HepG2 (cell line): ENCODE data around the gene COL4A2. TPM values are rescaled to one million over a fixed set of nuclear protein-coding genes. Genes with fewer than 3 reads are reported as not detected.

ENCODE experiments used
- ATAC-seq: fragments of 200-7000 bp; cut with Tn5 transposase; 3 replicates; pipeline ENCODE4 v1.9.1; 2020; ENCODE audit warnings: mild to moderate bottlenecking, moderate library complexity
- BruUV-seq: library from RNA; stranded (reverse); fragments of 400-500 nt; replicated peaks from 2 replicates; lab custom pipeline; 2021; lab: Mats Ljungman, UMichigan
- CTCF ChIA-PET: fragments of 300-600 bp; formaldehyde crosslinking; extraction: SDS; loops from one replicate; lab custom pipeline; 2021; ENCODE audit warnings: low total read pairs, inconsistent platforms, low intra/inter-chr PET ratio; lab: Yijun Ruan, JAX
- POLR2A ChIA-PET: fragments of 350-600 bp; sonication (Branson Sonifier 250); formaldehyde crosslinking; loops from one replicate; lab custom pipeline; 2020; ENCODE audit warnings: antibody characterized with exemption, inconsistent platforms; lab: Yijun Ruan, JAX
- DNase-seq: peaks from one replicate; pipeline ENCODE4 v3.0.0-alpha.2; 2015; ENCODE audit warnings: low spot score
- FAIRE-seq: peaks from 3 replicates; lab custom pipeline; 2011; peaks lifted over from hg19 to GRCh38; lab: Jason Lieb, UNC
- H2AFZ ChIP-seq: one replicate; pipeline ENCODE4 v1.6.1; 2011; ENCODE audit warnings: low read length, inconsistent platforms
- H3K27ac ChIP-seq: fragments of 300-600 bp; 3 replicates; pipeline ENCODE4 v1.8.0; 2011; ENCODE audit warnings: mixed run types, mild to moderate bottlenecking, mixed read lengths, low read length, inconsistent platforms; ENCODE audit not compliant: insufficient read depth; ENCODE audit errors: extremely low read length
- H3K27me3 ChIP-seq, 2 experiments: fragments of 200-600 bp in 1 of 2; 2 replicates in 1 of 2; 3 replicates in 1 of 2; pipeline versions ENCODE4 v1.6.0 to v1.8.0; 2011; ENCODE audit warnings: low read length in 2 of 2, mild to moderate bottlenecking in 2 of 2, moderate library complexity in 2 of 2, inconsistent platforms in 1 of 2; ENCODE audit not compliant: insufficient read depth in 2 of 2, control insufficient read depth in 1 of 2
- H3K36me3 ChIP-seq, 2 experiments: fragments of 200-600 bp in 1 of 2; replicated peaks in 1 of 2; 2 replicates in 1 of 2; 3 replicates in 1 of 2; pipeline versions ENCODE4 v1.5.1 to v1.8.0; 2011; ENCODE audit warnings: low read length in 2 of 2, inconsistent platforms in 1 of 2; ENCODE audit not compliant: insufficient read depth in 2 of 2, control insufficient read depth in 1 of 2
- H3K4me1 ChIP-seq: 2 replicates; pipeline ENCODE4 v1.5.1; 2012; ENCODE audit warnings: low read length, inconsistent platforms; ENCODE audit not compliant: insufficient read depth
- H3K4me2 ChIP-seq: 2 replicates; pipeline ENCODE4 v1.6.0; 2011; ENCODE audit warnings: low read depth, low read length, inconsistent platforms
- H3K4me3 ChIP-seq, 3 experiments: fragments of 200-600 bp in 1 of 3; sonication (generic), shearing (Covaris generic) in 1 of 3; replicated peaks in 1 of 3; 2 replicates each; pipeline ENCODE4 v1.5.1; 2011 to 2016; ENCODE audit warnings: low read length in 3 of 3, inconsistent platforms in 2 of 3, low read depth in 2 of 3, mild to moderate bottlenecking in 2 of 3, control low read depth in 1 of 3, mixed read lengths in 1 of 3; ENCODE audit not compliant: insufficient read depth in 1 of 3
- H3K79me2 ChIP-seq: one replicate; pipeline ENCODE4 v1.6.1; 2011; ENCODE audit warnings: low read length, inconsistent platforms; ENCODE audit not compliant: insufficient read depth
- H3K9ac ChIP-seq: 2 replicates; pipeline ENCODE4 v1.6.0; 2011; ENCODE audit warnings: mild to moderate bottlenecking, low read depth, low read length, inconsistent platforms; ENCODE audit not compliant: insufficient read depth
- H3K9me3 ChIP-seq: 2 replicates; pipeline ENCODE4 v1.5.1; 2012; ENCODE audit warnings: mild to moderate bottlenecking, low read length
- H4K20me1 ChIP-seq: 2 replicates; pipeline ENCODE4 v1.6.0; 2011; ENCODE audit warnings: inconsistent platforms, mild to moderate bottlenecking, low read length, moderate library complexity; ENCODE audit not compliant: insufficient read depth
- HOXA5 ChIP-seq: sonication (generic); formaldehyde crosslinking; IDR thresholded peaks from 2 replicates; pipeline ENCODE4 v1.4.0; 2020; ENCODE audit warnings: missing genetic modification reagents
- NFKBIZ ChIP-seq: IDR thresholded peaks from 2 replicates; pipeline ENCODE4 v1.6.1; 2018; ENCODE audit warnings: missing genetic modification reagents, missing compliant biosample characterization
- NR2F2 ChIP-seq: IDR thresholded peaks from 2 replicates; pipeline ENCODE4 v1.6.1; 2012; ENCODE audit warnings: low read depth, inconsistent platforms, borderline replicate concordance
- ZKSCAN5 ChIP-seq: sonication (generic); formaldehyde crosslinking; IDR thresholded peaks from 2 replicates; pipeline ENCODE4 v1.5.1; 2020; ENCODE audit warnings: mild to moderate bottlenecking, missing genetic modification reagents
- ZNF777 ChIP-seq: sonication (generic); formaldehyde crosslinking; IDR thresholded peaks from 2 replicates; pipeline ENCODE4 v1.4.0; 2020; ENCODE audit warnings: missing genetic modification reagents
- ZNF790 ChIP-seq: sonication (generic); formaldehyde crosslinking; IDR thresholded peaks from 2 replicates; pipeline ENCODE4 v1.8.0; 2022; ENCODE audit warnings: missing genetic modification reagents, mild to moderate bottlenecking, borderline replicate concordance
- ZNF792 ChIP-seq: IDR thresholded peaks from 2 replicates; pipeline ENCODE4 v1.6.1; 2016
- WGBS: methylation state at CpG from one replicate; pipeline ENCODE4 v1.1.6; 2017; ENCODE audit warnings: low lambda C conversion rate; 5-methylcytosine and 5-hydroxymethylcytosine counted together
- in situ Hi-C: cut with HindIII; loops from 2 replicates; pipeline ENCODE4 v1.10.0; 2017; ENCODE audit warnings: low pct_unique_long_range_greater_than_20kb; ENCODE audit not compliant: extremely low pct_ligation_motif_present
- intact Hi-C: fragments of 100-400 bp; cut with micrococcal nuclease; formaldehyde crosslinking; loops from one replicate; pipeline ENCODE4 v1.10.0; 2022; ENCODE audit not compliant: unreplicated experiment
- polyA plus RNA-seq, 8 experiments: library from polyadenylated mRNA; depleted of rRNA in 3 of 8; stranded (reverse) in 7 of 8; unstranded in 1 of 8; fragments of >200 nt; fragmentation: Illumina TruSeq in 4 of 8; extraction: Trizol in 4 of 8; gene quantifications; 2 replicates each; pipeline versions ENCODE4 v1.2.1 to v1.2.3, GENCODE V29; 2011 to 2016; ENCODE audit warnings: low read depth in 4 of 8, missing spikeins in 1 of 8, mixed read lengths in 1 of 8; ENCODE audit not compliant: insufficient read depth in 1 of 8
- total RNA-seq, 5 experiments: library from RNA; depleted of rRNA; stranded (reverse); fragments of >200 nt; fragmentation: Illumina TruSeq; extraction: Trizol; gene quantifications; 2 replicates each; pipeline ENCODE4 v1.2.3, GENCODE V29; 2016; ENCODE audit warnings: low read depth in 1 of 5
- TF ChIP-seq, protein P1 (sequence below): sonication (generic); formaldehyde crosslinking; IDR thresholded peaks from 2 replicates; pipeline ENCODE4 v1.4.0; 2020; ENCODE audit warnings: mild to moderate bottlenecking, missing genetic modification reagents

COL4A2 gene
- total and polyA plus RNA-seq, 2 of the 13 experiments (the other 11 are each of a cell fraction or from before 2014, with no cell fraction given): 0.22 to 1.9 TPM

DNA sequence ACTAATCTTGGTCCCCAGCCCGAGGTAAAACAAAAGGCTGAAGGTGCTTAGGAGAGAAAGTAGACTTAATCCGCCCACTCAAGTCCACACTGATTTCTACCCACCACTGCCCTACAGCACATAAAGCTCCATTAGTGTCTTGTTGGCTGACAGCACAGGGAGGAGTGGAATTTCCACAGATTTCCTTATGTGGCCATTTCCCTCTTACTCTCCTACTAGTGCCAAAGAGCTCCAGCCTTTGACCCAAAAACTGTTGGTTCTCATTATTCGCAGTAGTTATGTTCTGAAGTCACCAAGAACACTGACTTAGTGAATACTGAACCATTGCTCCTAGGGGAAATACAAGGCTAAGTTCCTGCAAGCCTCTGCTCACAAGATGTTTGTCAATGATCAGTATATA lies 193.3 kb downstream of the COL4A2 start:
- ATAC-seq: no peak
- peaks cover 12% of the 10 kb centered on the region for H3K4me1 ChIP-seq
- intact Hi-C loops: no loop called here
- H3K9ac ChIP-seq: no peak overlapping the region
- TF ChIP-seq NFKBIZ (no peak), ZNF790 (CRISPR knock-in tag) (no peak), NR2F2 (no peak), ZKSCAN5 (CRISPR knock-in tag) (no peak), HOXA5 (no peak), ZNF777 (no peak), ZNF792 (CRISPR knock-in tag) (no peak)
- TF ChIP-seq, protein P1, sequence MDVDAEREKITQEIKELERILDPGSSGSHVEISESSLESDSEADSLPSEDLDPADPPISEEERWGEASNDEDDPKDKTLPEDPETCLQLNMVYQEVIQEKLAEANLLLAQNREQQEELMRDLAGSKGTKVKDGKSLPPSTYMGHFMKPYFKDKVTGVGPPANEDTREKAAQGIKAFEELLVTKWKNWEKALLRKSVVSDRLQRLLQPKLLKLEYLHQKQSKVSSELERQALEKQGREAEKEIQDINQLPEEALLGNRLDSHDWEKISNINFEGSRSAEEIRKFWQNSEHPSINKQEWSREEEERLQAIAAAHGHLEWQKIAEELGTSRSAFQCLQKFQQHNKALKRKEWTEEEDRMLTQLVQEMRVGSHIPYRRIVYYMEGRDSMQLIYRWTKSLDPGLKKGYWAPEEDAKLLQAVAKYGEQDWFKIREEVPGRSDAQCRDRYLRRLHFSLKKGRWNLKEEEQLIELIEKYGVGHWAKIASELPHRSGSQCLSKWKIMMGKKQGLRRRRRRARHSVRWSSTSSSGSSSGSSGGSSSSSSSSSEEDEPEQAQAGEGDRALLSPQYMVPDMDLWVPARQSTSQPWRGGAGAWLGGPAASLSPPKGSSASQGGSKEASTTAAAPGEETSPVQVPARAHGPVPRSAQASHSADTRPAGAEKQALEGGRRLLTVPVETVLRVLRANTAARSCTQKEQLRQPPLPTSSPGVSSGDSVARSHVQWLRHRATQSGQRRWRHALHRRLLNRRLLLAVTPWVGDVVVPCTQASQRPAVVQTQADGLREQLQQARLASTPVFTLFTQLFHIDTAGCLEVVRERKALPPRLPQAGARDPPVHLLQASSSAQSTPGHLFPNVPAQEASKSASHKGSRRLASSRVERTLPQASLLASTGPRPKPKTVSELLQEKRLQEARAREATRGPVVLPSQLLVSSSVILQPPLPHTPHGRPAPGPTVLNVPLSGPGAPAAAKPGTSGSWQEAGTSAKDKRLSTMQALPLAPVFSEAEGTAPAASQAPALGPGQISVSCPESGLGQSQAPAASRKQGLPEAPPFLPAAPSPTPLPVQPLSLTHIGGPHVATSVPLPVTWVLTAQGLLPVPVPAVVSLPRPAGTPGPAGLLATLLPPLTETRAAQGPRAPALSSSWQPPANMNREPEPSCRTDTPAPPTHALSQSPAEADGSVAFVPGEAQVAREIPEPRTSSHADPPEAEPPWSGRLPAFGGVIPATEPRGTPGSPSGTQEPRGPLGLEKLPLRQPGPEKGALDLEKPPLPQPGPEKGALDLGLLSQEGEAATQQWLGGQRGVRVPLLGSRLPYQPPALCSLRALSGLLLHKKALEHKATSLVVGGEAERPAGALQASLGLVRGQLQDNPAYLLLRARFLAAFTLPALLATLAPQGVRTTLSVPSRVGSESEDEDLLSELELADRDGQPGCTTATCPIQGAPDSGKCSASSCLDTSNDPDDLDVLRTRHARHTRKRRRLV (CRISPR knock-in tag): no peak
- TF ChIP-seq, all 625 proteins: peak for 0
- DNase-seq: no peak
- Histone ChIP-seq H3K27me3 (0 out of 5 replicates have a peak, but pooled peaks cover 0 to 5% of the 10 kb centered on the region in 2 experiments), H2AFZ (no peak overlapping the region), H3K36me3 (no peaks in the 10 kb centered on the region), H3K27ac (no peak overlapping the region), H3K4me2 (no peak overlapping the region), H3K9me3 (no peaks in the 10 kb centered on the region; the same call in 1 of the 2 replicates), H4K20me1 (no peaks in the 10 kb centered on the region), H3K79me2 (no peaks in the 10 kb centered on the region), H3K4me3 (no peak overlapping the region)
- 73% methylated on average over 3 of the region's 3 CpGs for WGBS
- ChIA-PET CTCF (no interaction called here), POLR2A (no interaction called here)
- FAIRE-seq: no peak
- BruUV-seq: no TSS peak
- in situ Hi-C loops: no loop called here
